ENCODE results near the gene ELMO3. TPM values are rescaled to one million over a fixed set of nuclear protein-coding genes. Genes with fewer than 3 reads are reported as not detected.

ELMO3 gene
- total RNA-seq, 2 experiments from 2014 or later = 1.9 to 2.3 TPM

- TF ChIP-seq CTCF (IDR thresholded peaks at IDR 0.05) = no peak
- H3K27ac ChIP-seq (ENCODE audit: low read depth in 1 of 2, low read length in 2 of 2) = peak within 1 kb of the TSS; percentile 69 to 86
- peaks cover 43% of the 10 kb centered on the region for H3K4me1 Mint-ChIP-seq (ENCODE audit: low read depth)
- H3K4me3 ChIP-seq (ENCODE audit: low read length) = peak within 1 kb of the TSS; percentile 95
- ChIA-PET CTCF (interaction anchor here (0.6 to 1.5 kb wide), 4 partner anchors 37 to 174 kb away, joined by 3 to 4 read pairs (median 4); no protein-coding TSS in a partner anchor), POLR2A (interaction anchor here (1.1 to 1.6 kb wide), 3 partner anchors 9 to 44 kb away, joined by 3 to 9 read pairs (median 6); partner anchors contain the start of genes MATCAP1 and TMEM208)
- peaks cover 46% of the 10 kb centered on the region for H3K36me3 Mint-ChIP-seq (ENCODE audit: low read depth)
- H3K27me3 ChIP-seq (ENCODE audit: control insufficient read depth in 1 of 2, insufficient read depth in 2 of 2, low read length in 2 of 2) = no peaks in the 10 kb centered on the region
- H3K9me3 ChIP-seq (ENCODE audit: control insufficient read depth in 1 of 2, insufficient read depth in 1 of 2, low read length in 2 of 2) = no peaks in the 10 kb centered on the region
- peak within 1 kb of the TSS; percentile 87 for H3K27ac Mint-ChIP-seq
- intact Hi-C loops (cut with DNase I, micrococcal nuclease) = loop anchor here (1.0 to 5.0 kb wide), 3 partner anchors 35 to 260 kb away; partner anchors contain the start of genes TMEM208 (in 2 of the 2) and CIAO2B (in 1 of the 2)
- ATAC-seq (ENCODE audit: poor library complexity) (peak; percentile 88), DNase-seq (peak; percentile 72 to 93 (median 82))
- H3K9me3 Mint-ChIP-seq = no peaks in the 10 kb centered on the region
- H3K36me3 ChIP-seq (ENCODE audit: insufficient read depth, low read length) = peaks cover 43% of the 10 kb centered on the region
- peaks cover 51% of the 10 kb centered on the region for H3K4me1 ChIP-seq (ENCODE audit: insufficient read depth, low read length)
- H3K4me3 Mint-ChIP-seq = peak within 1 kb of the TSS; percentile 92
- H3K27me3 Mint-ChIP-seq = no peaks in the 10 kb centered on the region
These were observed 6.8 kb upstream of the ELMO3 start, which contains the start of gene E2F4 for GRCh38 chr16:67191995-67192681. TSS of gene E2F4 (plus strand) at chr16:67192155. CDS start at chr16:67192228, 73 bp downstream.

- no peak for TF ChIP-seq CTCF (IDR thresholded peaks at IDR 0.05)
- Mint-ChIP-seq H3K27ac (peak overlapping the region; percentile 87), H3K4me1 (ENCODE audit: low read depth) (peaks cover 43% of the 10 kb centered on the region), H3K9me3 (no peaks in the 10 kb centered on the region), H3K27me3 (no peaks in the 10 kb centered on the region), H3K36me3 (ENCODE audit: low read depth) (peaks cover 54% of the 10 kb centered on the region), H3K4me3 (peak overlapping the region; percentile 92)
- Histone ChIP-seq H3K4me3 (ENCODE audit: low read length) (peak overlapping the region; percentile 95), H3K27ac (ENCODE audit: low read depth in 1 of 2, low read length in 2 of 2) (peak overlapping the region; percentile 69 to 86), H3K36me3 (ENCODE audit: insufficient read depth, low read length) (peaks cover 50% of the 10 kb centered on the region), H3K9me3 (ENCODE audit: control insufficient read depth in 1 of 2, insufficient read depth in 1 of 2, low read length in 2 of 2) (no peaks in the 10 kb centered on the region), H3K4me1 (ENCODE audit: insufficient read depth, low read length) (peaks cover 51% of the 10 kb centered on the region), H3K27me3 (ENCODE audit: control insufficient read depth in 1 of 2, insufficient read depth in 2 of 2, low read length in 2 of 2) (no peaks in the 10 kb centered on the region)
- DNase-seq = peak in 2 of 14 experiments; percentile 40 to 44
- CTCF ChIA-PET = interaction anchor here (0.6 to 1.5 kb wide), 5 partner anchors 8 to 175 kb away, joined by 3 to 4 read pairs (median 3); no protein-coding TSS in a partner anchor
- POLR2A ChIA-PET = interaction anchor here (1.1 to 1.6 kb wide), 3 partner anchors 9 to 43 kb away, joined by 3 to 9 read pairs (median 6); partner anchors contain the start of genes MATCAP1 and TMEM208
- intact Hi-C loops (cut with DNase I, micrococcal nuclease) = loop anchor here (1.0 to 5.0 kb wide), 3 partner anchors 34 to 261 kb away; partner anchors contain the start of genes TMEM208 (in 2 of the 2) and CIAO2B (in 1 of the 2)
- ATAC-seq (ENCODE audit: poor library complexity) = peak; percentile 40
These were observed 6.1 kb upstream of the ELMO3 start for GRCh38 chr16:67192781-67193361.

- no peaks in the 10 kb centered on the region for H3K9me3 ChIP-seq (ENCODE audit: control insufficient read depth in 1 of 2, insufficient read depth in 1 of 2, low read length in 2 of 2)
- H3K4me1 ChIP-seq (ENCODE audit: insufficient read depth, low read length) = peaks cover 51% of the 10 kb centered on the region
- CTCF ChIA-PET = interaction anchor here (1.2 to 1.5 kb wide), 2 partner anchors 8 to 176 kb away, joined by 3 to 4 read pairs; no protein-coding TSS in a partner anchor
- POLR2A ChIA-PET = interaction anchor here (1.4 kb wide), 1 partner anchor 10 kb away, joined by 6 read pairs; the partner anchor contains the start of gene MATCAP1
- TF ChIP-seq CTCF (IDR thresholded peaks at IDR 0.05) = no peak
- H3K27ac ChIP-seq (ENCODE audit: low read depth in 1 of 2, low read length in 2 of 2) = peak overlapping the region in 1 of 2 donors; percentile 3
- peak overlapping the region; percentile 95 for H3K4me3 ChIP-seq (ENCODE audit: low read length)
- intact Hi-C loops (cut with DNase I, micrococcal nuclease) = loop anchor here (2.0 to 5.0 kb wide), 2 partner anchors 33 to 261 kb away; partner anchors contain the start of genes CIAO2B (in 1 of the 2) and TMEM208 (in 1 of the 2)
- Mint-ChIP-seq H3K4me1 (ENCODE audit: low read depth) (peaks cover 49% of the 10 kb centered on the region), H3K27ac (peak overlapping the region; percentile 87), H3K27me3 (no peaks in the 10 kb centered on the region), H3K9me3 (no peaks in the 10 kb centered on the region), H3K36me3 (ENCODE audit: low read depth) (peaks cover 60% of the 10 kb centered on the region), H3K4me3 (peak overlapping the region; percentile 92)
- peaks cover 56% of the 10 kb centered on the region for H3K36me3 ChIP-seq (ENCODE audit: insufficient read depth, low read length)
- DNase-seq (no peak), ATAC-seq (ENCODE audit: poor library complexity) (no peak)
- no peaks in the 10 kb centered on the region for H3K27me3 ChIP-seq (ENCODE audit: control insufficient read depth in 1 of 2, insufficient read depth in 2 of 2, low read length in 2 of 2)
These were observed 5.4 kb upstream of the ELMO3 start for GRCh38 chr16:67193536-67193935.
